ENCODE results near the gene MAN1A2.

MAN1A2 gene

DNA sequence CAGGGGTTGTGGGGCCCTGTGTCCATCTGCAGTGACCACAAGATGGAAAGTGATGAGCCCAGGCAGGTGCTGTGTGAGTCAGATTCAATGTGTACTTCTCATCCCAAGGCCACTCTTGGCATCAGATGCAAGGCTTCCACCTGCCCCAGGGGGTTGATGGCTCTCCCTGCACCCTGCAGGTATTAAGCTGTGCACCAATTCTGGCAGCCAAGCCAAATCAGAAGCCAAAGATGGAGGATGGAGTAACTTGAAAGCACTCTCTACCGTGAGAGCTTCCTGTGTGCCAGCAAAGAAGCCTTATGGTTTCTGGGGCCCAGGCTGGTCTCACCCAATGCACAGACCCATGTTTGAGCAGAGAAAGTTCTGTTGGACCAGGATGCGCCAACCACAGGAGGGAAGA is 194.3 kb downstream of the MAN1A2 start:
- no peak for DNase-seq

DNA sequence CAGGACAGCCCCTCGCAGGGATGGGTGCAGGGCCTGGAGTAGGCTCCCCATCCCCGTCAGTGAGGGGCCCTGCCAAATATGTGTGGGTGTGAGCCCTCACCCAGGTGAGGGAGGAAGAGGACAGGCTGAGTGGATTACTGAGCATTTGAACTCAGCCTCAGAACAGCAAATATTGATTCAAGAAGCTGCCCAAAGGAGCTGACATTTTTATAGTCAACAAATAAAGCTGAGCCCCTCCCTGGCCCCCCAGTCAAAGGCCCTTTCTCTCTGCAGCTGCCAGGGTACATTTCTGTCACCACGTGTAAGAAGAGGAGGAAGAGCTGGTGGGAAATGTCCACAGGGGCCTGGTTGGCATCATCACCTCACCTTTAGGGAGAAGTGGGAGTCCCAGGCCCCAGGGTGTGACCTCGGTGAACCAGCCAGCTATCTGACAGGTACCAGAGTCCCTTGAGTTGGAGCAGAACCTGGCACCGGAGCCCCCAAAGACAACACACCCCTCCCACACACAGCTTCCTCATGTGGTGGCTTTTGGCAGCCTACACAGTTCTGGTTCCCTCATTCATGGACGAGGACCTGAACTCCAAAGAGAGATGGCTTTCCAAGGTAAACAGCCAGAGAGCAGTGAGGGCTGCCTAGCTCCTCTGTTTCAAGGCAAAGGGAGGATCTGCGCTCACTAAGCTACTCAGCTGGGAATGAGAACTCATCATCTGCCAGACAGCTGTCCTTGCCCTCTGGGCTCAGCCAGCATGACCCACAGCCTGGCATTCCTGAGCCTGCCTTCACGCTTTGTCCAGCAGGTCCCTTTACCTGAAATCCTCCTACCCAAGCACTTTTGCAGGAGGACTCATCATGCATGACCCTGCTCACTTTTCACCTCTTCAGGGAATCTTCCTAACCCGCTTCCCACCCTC is 195.6 kb downstream of the MAN1A2 start:
- no peak for DNase-seq

DNA sequence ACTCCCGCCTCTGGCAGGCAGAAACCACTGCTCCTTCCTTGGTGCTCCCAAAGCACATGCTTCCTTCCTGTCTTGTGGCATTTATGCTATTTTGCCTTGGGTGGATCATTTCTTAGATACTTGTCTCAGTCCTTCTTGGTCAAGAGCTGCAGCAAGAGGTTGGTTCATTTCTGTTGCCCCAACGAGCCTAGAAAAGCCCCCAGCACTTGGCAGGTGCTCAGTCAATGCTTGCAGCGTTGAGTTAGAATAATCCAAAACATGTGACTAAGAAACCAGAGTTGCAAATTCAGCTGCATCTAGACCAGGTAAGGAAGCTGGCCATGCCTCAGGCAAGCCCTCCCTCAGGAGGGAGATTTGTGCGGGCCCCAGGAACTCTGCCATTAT is 196.2 kb downstream of the MAN1A2 start:
- DNase-seq = no peak

DNA sequence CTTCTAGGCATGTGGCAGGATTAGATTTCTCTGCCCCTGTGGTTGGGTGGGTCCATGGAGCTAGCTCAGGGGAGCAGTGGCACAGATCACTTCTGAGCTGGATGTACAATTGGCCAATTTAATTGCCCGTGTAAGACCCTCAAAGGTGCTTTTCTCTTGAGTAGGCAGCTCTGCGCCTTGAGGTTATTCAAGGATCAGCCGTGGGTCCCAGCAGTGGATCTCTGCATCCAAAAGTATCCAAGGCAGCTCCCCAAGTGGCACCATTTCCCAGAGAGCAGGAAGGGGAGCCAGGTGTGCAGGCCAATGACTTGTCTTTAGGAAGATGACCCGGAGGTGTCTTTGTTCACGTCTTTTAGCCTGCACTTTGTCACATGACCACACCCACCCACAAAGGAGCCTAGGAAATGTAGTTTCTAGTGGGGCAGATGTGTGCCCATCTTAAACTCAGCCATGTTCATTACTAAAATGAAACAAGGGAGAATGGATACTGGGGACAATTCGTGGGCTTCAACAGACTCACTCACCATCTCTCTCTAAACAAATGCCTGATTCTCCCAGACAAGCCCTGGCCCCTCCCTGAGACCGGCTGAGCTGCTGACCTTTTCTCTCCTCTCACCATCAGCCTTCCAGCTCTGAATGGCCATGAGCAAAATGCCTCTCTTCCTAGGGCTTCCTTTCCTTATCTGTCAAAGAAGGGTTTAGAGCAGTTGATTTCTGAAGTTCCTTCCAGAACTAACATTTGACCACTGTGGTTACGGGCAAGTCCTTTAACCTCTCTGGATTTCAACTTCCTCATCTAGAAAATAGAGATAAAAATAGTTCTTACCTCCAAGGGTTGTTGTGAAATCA is 197.2 kb downstream of the MAN1A2 start:
- DNase-seq = no peak

DNA sequence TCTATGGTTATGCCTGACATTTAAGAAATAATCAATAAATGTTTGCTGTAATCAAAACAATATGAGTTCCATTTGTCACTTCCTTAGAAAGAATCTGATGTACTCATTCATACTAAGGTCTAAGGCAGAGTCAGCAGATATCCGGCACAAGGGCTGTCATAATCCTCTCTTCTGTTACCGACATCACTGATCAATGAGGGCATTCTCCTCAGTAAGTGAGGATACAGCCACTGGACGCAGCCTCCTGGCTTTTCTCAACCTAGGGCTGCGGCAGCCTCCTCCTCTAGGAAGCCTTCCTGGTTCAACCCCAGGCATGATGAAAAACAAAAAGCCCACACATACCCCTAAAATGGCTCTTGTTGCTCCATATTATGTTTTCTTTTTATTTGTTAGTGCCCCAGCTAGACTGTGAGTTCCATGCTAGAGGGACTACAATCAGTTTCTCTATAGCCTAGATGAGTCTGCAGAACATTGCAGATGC is 197.9 kb downstream of the MAN1A2 start:
- no peak for DNase-seq

DNA sequence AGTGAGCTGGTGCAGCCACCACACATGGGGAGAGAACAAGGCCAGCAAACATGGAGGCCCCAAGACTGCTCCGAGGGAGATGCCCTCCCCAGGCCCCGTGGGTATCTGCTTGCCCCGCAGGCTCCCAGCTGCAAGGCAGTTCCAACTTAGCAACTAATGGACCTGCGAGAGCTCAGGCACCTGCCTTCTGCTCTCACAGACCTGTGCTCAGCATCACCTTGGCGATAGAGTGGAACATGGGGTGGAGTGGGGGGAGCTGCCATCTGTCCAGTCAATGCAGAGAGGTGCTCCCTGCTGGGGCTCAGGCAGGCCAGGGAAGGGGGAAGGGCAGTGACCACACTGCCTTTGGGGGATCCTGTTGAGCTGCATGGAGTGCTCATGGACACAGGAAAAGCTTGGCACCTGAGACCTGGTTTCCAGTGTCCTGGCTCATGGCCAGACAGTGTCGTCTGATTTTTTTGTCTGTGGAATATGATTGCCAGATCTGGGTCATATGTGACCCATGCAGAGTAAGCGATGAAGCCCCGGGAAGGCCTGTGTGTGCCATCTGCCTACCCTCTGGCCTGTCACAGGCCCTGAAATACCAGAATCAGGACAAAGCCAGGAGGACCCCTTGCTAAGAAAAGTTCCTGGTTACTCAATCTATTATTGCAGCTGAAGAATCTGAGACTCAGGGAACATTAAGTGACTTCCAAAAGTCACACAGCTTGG is 198.7 kb downstream of the MAN1A2 start:
- no peak for DNase-seq

DNA sequence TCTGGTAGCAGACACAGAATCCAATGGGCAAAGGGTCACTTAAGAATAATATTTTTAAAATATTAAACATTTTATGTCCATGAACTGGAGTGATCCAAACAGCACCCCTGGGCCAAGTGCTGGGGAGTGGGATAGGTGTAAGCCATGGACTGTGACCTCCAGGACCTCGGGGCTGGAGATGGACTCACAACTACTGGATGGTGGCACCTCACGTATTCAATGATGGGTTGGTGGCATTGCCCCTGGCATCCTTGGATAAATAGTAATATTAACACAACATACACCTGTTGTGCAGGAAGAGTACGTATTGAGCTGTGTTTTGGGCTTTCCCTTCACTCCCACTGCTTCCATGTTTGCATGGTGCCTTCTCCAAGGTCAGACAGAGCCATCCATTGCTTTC is 199.3 kb downstream of the MAN1A2 start:
- DNase-seq = no peak

DNA sequence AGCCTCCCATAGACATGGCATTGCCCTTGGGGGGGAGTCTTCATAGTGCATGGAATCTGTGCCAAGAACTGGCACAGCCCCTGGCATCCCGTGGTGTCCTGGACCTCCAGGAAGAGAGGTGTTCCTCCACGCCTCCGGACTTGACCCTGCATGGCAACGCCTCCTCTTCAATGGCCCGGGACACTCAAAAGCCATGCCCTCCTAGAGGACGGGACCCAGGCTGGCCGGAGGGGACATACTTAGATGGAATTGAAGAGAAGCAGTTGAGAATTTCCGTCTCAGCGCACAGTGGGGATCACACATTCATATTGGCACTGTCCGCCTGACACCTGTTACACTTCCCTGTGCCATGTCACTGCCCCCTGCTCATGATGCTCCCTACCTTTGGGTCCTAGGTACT is 200.2 kb downstream of the MAN1A2 start:
- no peak for DNase-seq

DNA sequence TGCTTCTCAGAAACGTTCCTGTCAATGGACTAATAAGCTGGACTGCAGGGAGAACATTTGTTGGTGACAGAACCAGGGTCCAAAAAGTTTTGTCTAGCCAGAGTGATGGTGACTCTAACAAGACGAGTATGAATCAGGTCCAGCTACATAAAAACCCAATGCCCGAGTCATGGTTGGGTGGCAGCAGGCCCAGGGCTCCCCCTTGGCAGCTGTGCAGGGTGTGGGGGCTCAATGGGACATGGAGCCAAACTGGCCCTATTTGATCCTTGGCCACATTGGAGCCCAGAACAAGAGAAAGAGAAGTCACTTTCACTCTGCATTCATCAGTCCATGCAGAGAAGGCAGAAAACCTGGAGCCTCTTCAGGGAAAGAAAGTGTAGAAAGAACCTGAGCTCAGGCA is 200.7 kb downstream of the MAN1A2 start:
- no peak for DNase-seq

DNA sequence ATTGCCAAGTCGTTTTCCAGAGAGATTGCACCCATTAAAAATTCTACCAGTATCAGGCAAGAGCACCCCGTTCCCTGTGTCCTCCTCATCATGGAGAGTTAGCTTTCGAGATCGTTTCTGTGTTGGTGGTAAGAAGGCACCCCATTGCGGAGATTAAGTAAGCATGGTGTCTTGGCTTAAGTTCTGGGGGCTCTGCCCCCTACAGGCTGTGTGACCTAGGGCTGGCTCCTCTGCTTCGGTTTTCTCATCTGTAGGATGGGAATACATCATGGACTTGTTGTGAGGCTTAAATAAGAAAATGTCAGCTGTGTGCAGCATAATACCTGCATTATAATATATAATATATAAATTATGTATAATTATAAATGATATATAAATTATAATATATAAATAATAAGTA is 201.8 kb downstream of the MAN1A2 start:
- DNase-seq = no peak

DNA sequence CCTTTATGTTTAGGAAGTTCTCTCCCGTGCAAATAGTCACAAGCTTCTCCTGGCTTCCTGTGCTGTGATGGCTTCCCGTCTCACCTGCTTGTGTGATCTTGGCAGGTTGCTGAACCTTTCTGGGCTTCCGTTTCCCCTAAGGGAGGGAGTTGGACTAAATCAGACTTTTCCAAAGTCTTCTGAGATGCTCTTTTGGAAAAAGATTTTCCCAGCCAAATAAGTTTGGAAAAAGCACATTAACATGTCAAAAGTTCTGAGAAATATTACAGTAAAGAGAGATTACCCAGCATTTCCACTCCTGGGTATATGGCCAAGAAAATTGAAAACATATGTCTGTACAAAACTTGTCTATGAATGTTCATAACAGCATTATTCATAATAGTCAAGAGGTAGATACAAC is 202.6 kb downstream of the MAN1A2 start:
- no peak for DNase-seq

DNA sequence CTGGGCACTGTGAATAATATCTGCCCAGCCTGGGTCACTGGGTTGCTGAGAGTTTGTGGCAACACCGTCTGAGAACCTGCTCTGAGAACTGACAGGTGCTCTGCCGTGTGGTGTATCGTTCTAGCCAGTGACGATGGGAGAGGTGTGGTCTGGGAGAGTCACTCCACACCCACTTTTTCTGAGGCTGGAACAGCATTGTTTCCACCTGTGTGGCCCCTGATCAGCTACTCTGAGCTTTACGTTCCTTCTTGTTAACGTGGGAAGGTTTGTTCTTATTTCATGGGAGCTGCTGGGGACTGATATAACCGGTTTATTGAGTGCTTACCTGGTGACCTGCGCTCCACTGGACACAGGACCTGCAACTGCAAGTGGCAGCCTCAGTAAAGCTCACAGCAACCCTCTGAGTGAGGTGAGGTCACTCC is 203.8 kb downstream of the MAN1A2 start:
- DNase-seq = no peak

DNA sequence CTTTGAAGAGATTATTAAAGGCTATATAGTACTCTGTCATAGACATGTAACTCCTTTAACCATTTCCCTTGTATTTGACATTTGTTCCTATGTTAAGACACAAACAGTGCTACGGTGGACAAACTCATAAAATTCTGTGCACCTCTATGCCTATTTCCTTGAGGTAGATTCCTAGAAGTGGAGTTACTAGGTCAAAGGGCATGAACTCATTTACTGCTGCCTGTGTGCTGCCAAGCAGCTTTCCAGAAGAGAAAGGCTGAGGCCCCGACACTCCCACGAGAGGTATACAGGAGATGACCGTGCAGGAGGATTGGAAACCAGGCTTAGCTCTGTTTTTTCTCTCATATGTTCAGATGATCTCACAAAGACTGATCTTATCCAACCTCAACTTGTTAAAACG is 204.2 kb downstream of the MAN1A2 start:
- no peak for DNase-seq

DNA sequence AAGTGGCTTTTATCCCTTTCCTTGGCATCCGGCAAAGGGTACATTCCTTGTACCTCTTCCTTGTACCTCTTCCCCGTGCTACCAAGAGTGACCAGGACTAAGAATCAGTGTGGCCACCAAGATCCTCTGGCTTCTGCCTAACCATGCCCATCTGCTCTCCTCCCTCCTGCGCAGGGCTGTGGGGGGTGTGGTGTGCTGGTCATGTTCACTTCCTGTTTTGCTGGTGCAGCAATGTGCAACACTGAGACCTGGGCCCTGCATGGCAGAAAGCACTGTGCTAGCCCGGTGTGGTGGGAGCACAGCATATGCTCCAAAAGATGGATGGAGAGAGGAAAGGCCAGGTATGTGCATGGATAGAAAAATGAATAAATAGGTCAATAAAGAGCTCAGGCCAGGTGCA is 205.3 kb downstream of the MAN1A2 start:
- DNase-seq = no peak

DNA sequence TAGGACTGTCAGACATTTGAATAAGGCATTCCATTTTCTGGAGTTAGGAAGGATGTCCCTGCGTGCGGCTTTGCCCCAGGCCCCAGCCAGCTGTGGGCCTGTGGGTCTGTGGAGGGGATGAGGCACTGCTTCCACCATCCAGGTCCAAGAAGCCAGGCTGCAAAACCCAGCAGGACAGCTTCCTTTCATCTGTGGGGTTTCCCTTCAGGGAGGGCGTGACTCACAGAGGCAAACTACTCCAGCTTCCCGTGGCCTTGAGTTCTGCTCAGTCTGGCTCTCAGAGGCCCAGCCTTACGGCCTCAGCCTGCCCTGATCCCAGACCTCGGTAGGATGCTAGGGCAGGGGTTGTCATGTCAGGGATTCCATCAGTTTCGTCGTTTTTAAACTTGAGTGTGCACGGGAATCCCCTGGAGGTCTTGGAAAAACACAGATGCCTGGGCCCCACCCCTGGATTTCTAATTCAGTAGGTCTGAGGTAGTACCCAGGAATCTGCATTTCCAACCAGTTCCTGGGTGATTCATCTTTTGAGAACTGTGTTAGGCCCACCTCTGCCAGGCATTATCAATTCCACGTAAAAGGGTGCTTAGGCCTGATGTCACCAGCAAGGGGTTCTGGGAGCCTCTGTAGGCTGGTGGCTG is 206.3 kb downstream of the MAN1A2 start:
- DNase-seq = no peak

DNA sequence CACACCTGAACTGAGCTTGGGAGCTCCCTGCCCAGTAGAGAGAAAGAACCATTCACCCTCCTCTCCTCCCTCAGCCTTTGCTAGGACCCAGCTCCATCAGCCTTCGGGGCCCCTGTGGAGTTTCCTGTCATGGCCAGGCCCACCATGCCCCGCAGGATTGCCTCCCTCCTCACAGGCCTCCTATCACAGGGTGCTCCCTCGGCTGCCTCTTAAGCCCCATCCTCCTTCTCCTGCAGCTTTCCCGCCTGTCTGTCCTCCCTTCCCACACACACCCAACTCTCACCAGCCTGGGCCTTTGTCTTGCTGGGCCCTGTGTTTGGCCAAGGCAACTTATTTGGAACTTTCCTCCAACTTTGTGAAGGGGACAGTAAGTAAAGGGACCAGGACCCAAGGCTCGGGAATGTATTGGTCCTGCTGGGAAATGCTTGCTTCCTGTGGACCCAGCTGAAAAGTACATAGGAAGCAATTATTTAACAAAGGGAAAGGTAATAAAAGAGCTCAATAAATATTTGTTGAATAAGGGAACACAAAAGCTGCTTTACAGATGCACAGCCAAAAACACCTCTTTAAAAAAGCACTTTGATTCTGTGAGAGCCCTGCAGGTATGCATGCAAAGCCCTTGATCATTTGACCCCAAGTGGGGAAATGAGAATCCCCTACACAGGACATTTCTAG is 207.0 kb downstream of the MAN1A2 start:
- DNase-seq = no peak

DNA sequence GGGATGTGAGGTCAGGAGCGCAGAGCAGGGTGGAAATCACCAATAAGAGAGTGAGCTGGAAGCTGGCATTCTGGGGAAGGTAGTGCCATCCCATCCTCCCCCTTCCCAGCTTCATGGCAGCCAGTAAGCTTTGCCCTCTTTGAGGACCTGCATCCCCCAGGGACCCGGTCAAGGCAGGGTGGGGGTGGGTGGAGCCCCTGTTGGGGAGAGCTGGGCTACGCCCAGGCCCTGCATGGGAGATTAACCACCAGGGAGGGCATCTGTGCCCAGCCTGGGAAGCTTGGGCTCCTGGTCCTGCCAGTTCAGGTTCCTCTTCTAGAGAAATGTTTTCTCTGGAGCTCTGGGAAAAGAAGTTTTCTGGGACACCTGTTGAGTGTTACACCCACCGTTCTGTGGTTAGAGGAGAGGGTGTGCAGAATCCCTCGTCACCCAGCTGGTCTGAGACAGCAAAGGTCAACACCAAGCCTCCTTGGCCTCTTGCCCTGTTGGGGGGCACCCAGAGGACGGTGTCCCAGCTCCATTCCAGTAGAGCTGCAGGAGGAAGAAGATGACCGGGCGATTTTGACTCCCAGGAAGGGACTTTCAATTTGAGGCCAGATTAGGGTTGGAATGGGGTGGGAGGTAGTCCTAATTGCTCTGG is 208.5 kb downstream of the MAN1A2 start:
- no peak for DNase-seq

DNA sequence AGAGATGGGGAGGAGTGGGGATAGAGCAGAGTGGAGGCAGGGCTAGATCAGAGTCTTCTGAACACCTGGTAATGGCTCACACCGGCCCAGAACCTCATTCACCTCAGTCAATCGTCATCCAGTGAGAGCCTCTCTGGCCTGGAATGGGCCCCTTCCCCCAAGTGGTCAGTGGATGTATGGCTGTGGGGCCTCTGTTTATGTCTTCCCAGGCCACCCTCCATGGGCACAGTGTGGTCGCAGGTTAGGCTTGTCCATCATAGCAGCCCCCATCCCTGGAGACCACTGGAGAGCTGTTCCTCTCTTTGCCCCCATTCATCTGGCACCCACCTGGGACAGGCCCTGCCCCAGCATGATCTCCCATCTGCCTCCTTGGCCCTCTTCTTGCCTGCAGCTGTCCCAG is 209.0 kb downstream of the MAN1A2 start:
- DNase-seq = no peak

DNA sequence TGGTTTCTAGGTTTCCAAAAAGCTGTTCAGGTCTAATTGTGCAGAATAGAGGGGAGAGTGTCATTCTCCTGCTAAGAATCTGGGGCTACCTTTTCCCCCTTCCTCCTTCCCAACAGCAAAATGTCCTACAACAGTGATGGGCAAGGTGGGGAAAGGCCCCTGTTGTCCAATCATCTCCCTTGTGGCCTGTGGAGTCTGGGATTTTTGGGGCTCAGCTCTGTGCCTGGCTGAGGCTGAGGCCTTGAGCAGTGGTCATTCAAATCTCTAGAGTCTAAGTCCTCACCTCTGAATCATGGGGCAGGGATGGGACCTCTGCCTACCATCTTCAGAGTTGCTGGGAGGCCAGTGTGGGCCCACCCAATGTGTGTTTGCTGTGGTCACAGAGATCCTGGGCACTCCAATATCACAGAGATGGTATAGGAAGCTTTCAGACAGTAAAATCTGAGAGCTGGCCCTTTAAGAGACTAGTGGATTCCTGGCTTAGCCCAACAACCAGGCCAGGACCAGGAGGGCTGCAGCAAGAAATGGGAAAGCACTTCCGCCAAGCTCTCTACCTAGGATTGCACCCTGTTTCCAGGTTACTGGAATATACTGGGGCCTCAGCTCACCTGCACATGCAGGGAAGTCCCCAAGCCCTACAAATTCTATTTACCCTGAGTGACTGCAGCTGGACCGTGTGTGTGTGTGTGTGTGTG is 210.1 kb downstream of the MAN1A2 start:
- DNase-seq = no peak

DNA sequence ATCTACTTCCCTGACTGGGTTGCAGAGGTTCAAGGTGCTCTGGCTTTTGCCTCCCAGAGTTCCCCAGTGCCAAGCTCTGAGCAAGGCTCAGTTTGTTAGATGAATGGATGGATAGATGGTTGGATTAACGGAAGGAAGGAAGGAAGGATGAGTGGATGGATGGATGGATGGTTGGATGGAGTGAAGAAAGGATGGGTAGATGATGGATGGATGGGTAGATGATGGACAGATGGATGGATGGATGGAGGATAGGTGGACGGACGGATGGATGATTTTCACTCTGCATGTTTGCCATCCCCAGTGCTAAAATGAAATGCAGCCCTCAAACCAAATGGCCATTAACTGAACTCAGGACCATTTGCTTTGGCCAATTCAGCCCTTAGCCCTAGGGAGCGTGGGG is 211.2 kb downstream of the MAN1A2 start:
- DNase-seq = no peak
